Measurements from ENCODE around the gene SNCG. TPM values are rescaled to one million over a fixed set of nuclear protein-coding genes. Genes with fewer than 3 reads are reported as not detected.

SNCG gene
- total RNA-seq (2021; ENCODE audit: unreplicated experiment) (61.1 TPM), Bru-seq, nascent RNA (percentile 62 among the genes with signal in this experiment), BruChase-seq, experiment 1, labeled RNA remaining after a 6-hour chase (percentile 66 among the genes with signal in this experiment), BruChase-seq, experiment 2, labeled RNA remaining after a 2-hour chase (percentile 62 among the genes with signal in this experiment)
- 120 and 159 TPM in 2 replicates for polyA plus RNA-seq (2012)
- long read RNA-seq, transcript SNCG-202 (5 exons, 701 nt), result major isoform, 26 of 47 reads
- long read RNA-seq, transcript SNCG-204 (4 exons, 794 nt), result minor isoform, 9 of 47 reads
- long read RNA-seq, partial matches to known transcripts, result 4 of 47 reads
- long read RNA-seq, other reads (novel, unspliced or antisense), result 8 of 47 reads

- ATAC-seq (peak; percentile 30), DNase-seq (ENCODE audit: low read depth, low spot score) (no peak)
- no peaks in the 10 kb centered on the region for H3K9me3 ChIP-seq (ENCODE audit: control insufficient read depth in 1 of 2, insufficient read depth in 1 of 2, low read depth in 1 of 2, low read length in 2 of 2)
- H3K27me3 ChIP-seq (ENCODE audit: insufficient read depth, low read length), result no peaks in the 10 kb centered on the region
- H3K4me1 ChIP-seq (ENCODE audit: control insufficient read depth in 1 of 2, insufficient read depth in 2 of 2, low read length in 2 of 2), result peaks cover 50 to 83% of the 10 kb centered on the region in 2 experiments
- no peak within 1 kb of the TSS for H2AFZ ChIP-seq (ENCODE audit: low read depth, low read length, poor library complexity, severe bottlenecking)
- peak within 1 kb of the TSS; percentile 100 for H3K4me2 ChIP-seq (ENCODE audit: low read length)
- TF ChIP-seq CBX3 (IDR thresholded peaks at IDR 0.05; ENCODE audit: low read depth) (no peak), CEBPB (IDR thresholded peaks at IDR 0.05; ENCODE audit: low read depth) (no peak), POLR2A (IDR thresholded peaks at IDR 0.05; ENCODE audit: borderline replicate concordance, extremely low read depth, insufficient read depth, insufficient read length) (peak; percentile 31)
- intact Hi-C loops (cut with micrococcal nuclease), result no loop called here
- peak within 1 kb of the TSS; percentile 71 for H3K9ac ChIP-seq (ENCODE audit: low read length)
- H3K9me2 ChIP-seq (ENCODE audit: insufficient read depth), result no peaks in the 10 kb centered on the region
- peaks cover 8% of the 10 kb centered on the region; the same call in 1 of the 2 replicates for H3K79me2 ChIP-seq (ENCODE audit: insufficient read depth, low read length)
- H4K20me1 ChIP-seq (ENCODE audit: insufficient read depth), result no peaks in the 10 kb centered on the region
- POLR2A ChIA-PET, result interaction anchor here (1.7 to 5.7 kb wide), 2 partner anchors 10 to 274 kb away, joined by 3 to 58 read pairs; partner anchors contain the start of gene ADIRF
- no peaks in the 10 kb centered on the region for H3K36me3 ChIP-seq (ENCODE audit: control insufficient read depth in 1 of 2, insufficient read depth in 2 of 2, low read length in 2 of 2)
- peak within 1 kb of the TSS; percentile 94 for H3K27ac ChIP-seq (ENCODE audit: low read depth, low read length)
- CTCF ChIA-PET, result interaction anchor here (0.5 to 3.7 kb wide), 6 partner anchors 8 to 612 kb away, joined by 3 to 36 read pairs (median 6); partner anchors contain the start of gene ADIRF
- RAD21 ChIA-PET (ENCODE audit: low non-redundant PET in 1 of 2, low total read pairs in 2 of 2, uncharacterized antibody in 2 of 2, unreplicated experiment in 2 of 2), result interaction anchor here (1.0 to 1.5 kb wide), 2 partner anchors 12 to 20 kb away, joined by 3 to 4 read pairs; no protein-coding TSS in a partner anchor
- TSS peak; percentile 43 for BruUV-seq (replicated peaks)
- peak within 1 kb of the TSS; percentile 50 to 57 for H3K4me3 ChIP-seq (replicated peaks in 1 of 2; ENCODE audit: low read depth in 1 of 2, low read length in 2 of 2)
Observed at GRCh38 chr10:86958116-86958900, at the start of gene SNCG. Gene SNCG, plus strand, starts transcription at chr10:86958599. Its CDS starts 99 bp downstream, at chr10:86958698.

GRCh38 chr10:86914734-86915133 lies 43.7 kb upstream of the SNCG start:
- no peak overlapping the region for H3K4me3 ChIP-seq (replicated peaks in 1 of 2; ENCODE audit: low read depth in 1 of 2, low read length in 2 of 2)
- TF ChIP-seq SIN3A (IDR thresholded peaks at IDR 0.05; ENCODE audit: low read depth) (no peak), POLR2AphosphoS5 (IDR thresholded peaks at IDR 0.05; ENCODE audit: low read depth, low read length) (no peak)
- POLR2A ChIA-PET, result no interaction called here
- RAD21 ChIA-PET (ENCODE audit: low non-redundant PET in 1 of 2, low total read pairs in 2 of 2, uncharacterized antibody in 2 of 2, unreplicated experiment in 2 of 2), result no interaction called here
- no peaks in the 10 kb centered on the region for H3K9me2 ChIP-seq (ENCODE audit: insufficient read depth)
- H3K79me2 ChIP-seq (ENCODE audit: insufficient read depth, low read length), result no peaks in the 10 kb centered on the region
- H3K9ac ChIP-seq (ENCODE audit: low read length), result no peak overlapping the region
- no peaks in the 10 kb centered on the region for H3K9me3 ChIP-seq (ENCODE audit: control insufficient read depth in 1 of 2, insufficient read depth in 1 of 2, low read depth in 1 of 2, low read length in 2 of 2)
- CTCF ChIA-PET, result no interaction called here
- no peaks in the 10 kb centered on the region for H3K27me3 ChIP-seq (ENCODE audit: insufficient read depth, low read length)
- ATAC-seq (no peak), DNase-seq (ENCODE audit: low read depth, low spot score) (no peak)
- peaks cover 10 to 18% of the 10 kb centered on the region in 2 experiments; a peak in 3 of 4 replicates for H3K36me3 ChIP-seq (ENCODE audit: control insufficient read depth in 1 of 2, insufficient read depth in 2 of 2, low read length in 2 of 2)
- H3K4me2 ChIP-seq (ENCODE audit: low read length), result no peak overlapping the region
- intact Hi-C loops (cut with micrococcal nuclease), result no loop called here
- H2AFZ ChIP-seq (ENCODE audit: low read depth, low read length, poor library complexity, severe bottlenecking), result no peak overlapping the region
- H3K4me1 ChIP-seq (ENCODE audit: control insufficient read depth in 1 of 2, insufficient read depth in 2 of 2, low read length in 2 of 2), result peaks cover 0 to 7% of the 10 kb centered on the region in 2 experiments; a peak in 1 of 4 replicates
- BruUV-seq (replicated peaks), result no TSS peak
- no peaks in the 10 kb centered on the region for H4K20me1 ChIP-seq (ENCODE audit: insufficient read depth)
- no peak overlapping the region for H3K27ac ChIP-seq (ENCODE audit: low read depth, low read length)

Data from HCT116 (cell line).